Measurements from ENCODE around the gene SEMA5A.

SEMA5A gene

DNA sequence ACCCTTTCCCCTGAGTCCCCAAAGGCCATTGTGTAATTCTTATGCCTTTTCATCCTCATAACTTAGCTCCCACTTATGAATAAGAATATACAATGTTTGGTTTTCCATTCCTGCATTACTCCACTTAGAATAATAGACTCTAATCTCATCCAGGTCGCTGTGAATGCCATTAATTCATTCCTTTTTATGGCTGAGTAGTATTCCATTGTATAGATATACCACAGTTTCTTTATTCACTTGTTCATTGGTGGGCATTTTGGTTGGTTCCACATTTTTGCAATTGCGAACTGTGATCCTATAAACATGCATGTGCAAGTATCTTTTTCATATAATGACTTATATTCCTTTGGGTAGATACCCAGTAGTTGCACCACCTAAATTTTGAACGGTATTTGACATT is 101.5 kb downstream of the SEMA5A start:
- no peak for DNase-seq (ENCODE audit: low read depth in 2 of 3, low spot score in 1 of 3)

DNA sequence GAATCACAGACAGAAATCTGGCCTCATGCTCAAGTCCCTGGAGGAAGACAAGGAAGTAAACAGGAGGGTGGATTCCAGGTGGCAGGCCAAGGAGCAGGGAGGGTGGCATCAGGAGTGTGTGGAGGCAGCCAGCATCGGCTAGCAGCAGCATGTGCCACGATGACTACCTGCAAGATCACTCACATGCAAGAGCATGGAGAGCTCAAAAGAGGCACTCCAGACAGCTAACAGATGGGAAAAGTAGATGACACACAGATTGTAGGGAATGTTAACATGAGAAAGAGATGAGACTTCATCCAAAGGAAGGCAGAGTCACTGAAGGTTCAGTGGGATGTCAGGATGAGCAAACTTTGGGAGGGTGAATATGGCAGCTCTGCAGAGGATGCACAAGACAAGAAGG is 104.3 kb downstream of the SEMA5A start:
- DNase-seq (ENCODE audit: low read depth in 2 of 3, low spot score in 1 of 3): no peak

DNA sequence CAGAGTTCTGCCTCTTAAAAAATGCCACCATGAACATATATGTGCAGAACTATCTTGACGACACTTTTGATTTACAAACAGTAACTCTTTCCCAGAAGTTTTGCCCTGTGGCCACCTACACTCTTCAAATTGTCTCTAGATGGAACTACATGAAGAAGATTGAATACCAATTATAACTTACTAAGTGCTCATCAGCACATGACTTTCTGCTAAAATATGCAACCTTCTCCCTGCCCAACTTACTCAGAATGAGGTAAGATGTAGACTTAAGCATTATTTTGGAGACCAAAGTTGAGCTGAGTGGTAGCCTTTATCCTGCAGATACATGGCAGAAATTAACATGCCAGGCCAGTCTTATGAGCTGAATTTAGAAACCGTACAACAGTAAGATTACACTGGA is 105.4 kb downstream of the SEMA5A start:
- DNase-seq (ENCODE audit: low read depth in 2 of 3, low spot score in 1 of 3): no peak

DNA sequence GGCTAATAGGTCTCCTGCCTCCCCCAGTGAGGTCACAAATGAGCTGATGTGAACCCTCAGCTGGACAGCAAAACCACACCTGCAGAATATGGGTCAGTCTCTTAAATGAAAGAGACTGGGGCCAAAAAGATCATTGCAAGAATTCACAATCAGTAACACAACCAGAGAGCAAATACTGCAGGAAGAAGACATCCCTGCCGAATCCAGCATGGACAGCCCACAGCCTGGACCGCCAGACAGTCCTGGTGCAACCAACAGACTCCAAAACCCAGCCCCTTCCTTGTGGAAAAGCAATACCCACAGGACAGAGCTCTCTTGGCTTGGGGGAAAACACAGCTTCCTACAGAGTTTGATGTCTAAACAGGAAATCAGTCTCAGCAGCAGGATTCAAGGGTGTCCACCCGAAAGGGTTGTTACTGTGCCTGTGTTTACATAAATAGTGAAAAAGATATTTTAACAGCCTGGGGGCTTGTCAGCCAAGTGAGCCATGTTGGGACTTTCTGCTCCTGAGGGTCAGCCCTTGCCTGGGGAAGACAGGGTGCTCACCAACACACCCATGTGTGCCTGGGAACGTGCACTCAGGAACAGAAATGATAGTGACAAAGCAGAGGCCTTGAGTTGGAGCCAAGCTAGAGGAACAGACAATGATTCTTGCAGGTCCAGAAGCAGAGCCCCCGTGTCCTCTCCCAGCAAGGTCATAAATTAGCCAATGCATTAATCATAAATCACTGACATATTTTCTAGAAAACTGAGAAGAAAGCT is 106.2 kb downstream of the SEMA5A start:
- no peak for DNase-seq (ENCODE audit: low read depth in 2 of 3, low spot score in 1 of 3)

DNA sequence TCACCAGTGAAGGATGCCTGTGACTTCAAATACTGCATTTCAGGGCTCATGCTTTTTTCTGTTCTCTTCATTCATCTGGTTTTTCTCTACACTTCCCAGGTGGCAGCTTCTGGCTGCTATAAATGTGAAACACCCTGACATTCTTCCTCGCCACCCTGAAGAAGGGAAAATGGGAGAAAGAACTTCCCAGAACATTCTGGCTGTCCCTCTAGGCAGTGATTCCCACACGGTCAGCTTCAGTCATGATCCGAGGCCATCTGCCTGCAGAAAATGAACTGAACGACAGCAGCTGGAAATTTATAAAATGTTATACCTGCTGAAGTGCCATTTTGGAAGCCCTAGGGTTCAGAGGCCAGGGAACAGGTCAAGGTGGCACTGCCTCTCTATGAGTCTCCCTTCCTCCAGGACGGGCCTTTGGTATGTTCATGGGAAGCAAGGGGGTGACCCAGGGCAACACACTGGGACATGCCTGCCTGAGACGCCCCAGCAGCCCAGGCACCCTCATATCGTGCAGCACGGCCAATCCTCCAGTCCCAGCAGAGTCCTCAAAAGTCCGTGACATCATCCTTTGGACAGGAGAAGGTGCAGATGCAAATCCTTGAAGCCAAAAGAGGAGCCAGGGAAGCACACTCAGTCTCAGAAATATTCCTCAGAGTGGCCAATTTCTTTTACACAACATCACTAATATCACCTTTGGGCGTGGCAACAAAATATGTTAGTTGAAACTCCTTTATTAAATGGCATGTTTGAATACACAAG is 107.1 kb downstream of the SEMA5A start:
- no peak for DNase-seq (ENCODE audit: low read depth in 2 of 3, low spot score in 1 of 3)

DNA sequence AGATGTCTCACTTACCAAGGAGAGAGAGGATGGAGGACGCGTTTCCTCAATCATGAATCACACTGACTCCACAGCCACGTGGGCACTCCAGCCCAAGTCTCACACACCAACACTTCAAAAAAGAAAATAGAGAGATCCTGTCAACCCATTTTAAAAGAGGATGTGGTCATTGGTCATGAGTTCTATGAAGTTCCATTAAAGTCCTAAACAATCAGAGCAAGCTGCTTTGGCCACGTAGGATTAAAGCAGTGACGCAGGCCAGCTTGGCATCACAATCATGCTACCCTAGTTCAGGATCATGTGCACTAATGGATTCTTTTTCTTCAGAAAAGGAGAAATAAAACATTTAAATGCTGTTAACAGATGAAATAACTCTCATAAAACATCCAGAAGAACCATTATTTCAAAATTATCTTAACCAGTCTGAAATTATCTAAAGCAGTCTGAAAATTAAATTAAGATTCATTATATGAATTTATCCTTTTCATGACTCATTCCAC is 108.1 kb downstream of the SEMA5A start:
- no peak for DNase-seq (ENCODE audit: low read depth in 2 of 3, low spot score in 1 of 3)

DNA sequence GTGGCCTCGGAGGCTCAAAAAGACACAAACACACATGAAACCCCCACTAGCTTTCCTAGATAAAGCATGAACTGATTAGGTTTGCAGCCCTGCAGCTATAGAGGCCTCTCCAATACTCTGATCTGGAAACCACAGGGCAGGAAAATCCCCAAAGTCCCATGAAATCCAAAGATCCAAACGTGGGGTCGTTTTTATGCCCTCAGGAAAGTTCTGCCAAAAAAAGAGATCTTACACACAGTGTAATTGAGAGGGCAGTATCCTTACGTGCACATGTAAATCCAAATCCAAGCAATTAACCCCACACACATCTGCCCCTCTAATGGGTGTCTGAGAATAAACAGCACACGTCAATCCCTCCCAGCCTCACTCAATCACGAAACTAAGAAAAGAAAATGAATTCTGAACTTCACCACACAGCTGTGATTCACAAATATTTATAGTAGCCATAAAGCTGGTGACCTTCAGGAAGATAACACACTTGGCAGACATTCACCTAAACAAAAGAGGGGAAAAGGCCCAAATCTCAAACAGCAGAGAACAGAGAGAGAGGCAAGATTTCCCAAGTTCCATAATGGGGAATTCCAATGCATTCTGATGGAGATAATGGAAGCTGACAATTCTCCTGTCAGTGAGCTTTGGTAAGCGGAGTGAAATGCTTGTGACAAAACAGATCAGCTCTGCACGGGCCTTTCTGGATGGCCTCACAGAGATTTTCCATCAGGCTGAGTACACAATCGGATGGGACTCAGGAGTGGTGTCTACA is 114.2 kb downstream of the SEMA5A start:
- DNase-seq (ENCODE audit: low read depth in 2 of 3, low spot score in 1 of 3): no peak

DNA sequence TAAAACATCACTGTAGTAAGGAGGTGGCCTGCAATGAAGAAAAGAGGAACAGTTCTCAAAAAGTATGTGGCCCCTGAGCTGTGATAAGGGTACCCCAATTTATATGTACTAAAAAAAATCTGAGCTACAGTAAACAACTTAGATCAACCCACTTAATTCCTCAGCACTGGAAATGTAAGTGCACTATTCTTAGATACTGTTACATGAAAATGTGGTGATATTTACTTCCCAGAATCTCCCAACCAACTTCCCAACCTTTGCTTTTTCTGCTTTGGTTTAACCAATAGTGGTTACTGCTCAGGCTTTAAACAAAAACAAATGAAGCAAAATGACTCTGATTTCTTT is 114.8 kb downstream of the SEMA5A start:
- DNase-seq (ENCODE audit: low read depth in 2 of 3, low spot score in 1 of 3): no peak

DNA sequence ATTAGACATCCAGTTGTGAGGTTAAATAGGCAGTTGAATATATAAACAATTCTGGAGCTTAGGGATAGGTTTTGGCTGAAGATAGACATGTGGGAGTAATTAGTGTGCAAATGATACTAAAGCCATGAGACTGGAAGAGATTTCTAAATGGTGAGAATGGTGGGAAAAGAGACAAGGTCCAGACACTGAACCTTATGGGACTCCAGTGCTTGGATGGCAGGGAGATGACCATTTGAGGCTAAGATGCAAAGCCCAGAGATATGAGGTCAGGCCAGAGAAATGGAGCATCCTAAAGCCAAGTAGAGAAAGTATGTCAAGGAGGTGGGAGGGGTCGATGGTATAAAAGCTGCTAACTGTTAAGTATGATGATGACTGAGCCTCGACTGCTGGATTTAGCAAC is 115.6 kb downstream of the SEMA5A start:
- no peak for DNase-seq (ENCODE audit: low read depth in 2 of 3, low spot score in 1 of 3)

DNA sequence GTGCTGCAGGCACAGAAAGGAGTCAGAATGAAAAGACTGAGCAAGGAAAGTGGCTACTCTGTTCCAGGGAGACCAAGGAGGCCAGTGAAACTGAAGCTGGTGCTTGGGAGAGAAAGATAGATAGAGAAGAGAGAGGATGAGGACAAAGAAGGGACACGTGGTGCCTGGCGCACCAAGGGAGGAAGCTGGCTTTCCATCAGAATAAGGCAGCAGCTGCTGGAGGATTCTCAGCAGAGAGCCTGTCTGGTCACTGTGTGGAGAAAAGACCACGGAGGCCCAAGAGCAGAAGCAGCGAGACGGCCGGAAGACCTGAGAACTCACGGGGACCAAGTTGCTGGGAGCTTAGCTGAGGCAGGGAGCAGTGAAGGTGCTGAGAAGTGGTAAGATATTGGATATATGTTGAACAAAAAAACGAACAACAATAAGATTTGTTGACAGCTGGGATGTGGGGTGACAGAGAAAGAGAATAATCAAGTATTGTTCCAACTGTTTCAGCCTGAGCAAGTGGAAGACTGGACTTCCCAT is 116.1 kb downstream of the SEMA5A start:
- no peak for DNase-seq (ENCODE audit: low read depth in 2 of 3, low spot score in 1 of 3)

DNA sequence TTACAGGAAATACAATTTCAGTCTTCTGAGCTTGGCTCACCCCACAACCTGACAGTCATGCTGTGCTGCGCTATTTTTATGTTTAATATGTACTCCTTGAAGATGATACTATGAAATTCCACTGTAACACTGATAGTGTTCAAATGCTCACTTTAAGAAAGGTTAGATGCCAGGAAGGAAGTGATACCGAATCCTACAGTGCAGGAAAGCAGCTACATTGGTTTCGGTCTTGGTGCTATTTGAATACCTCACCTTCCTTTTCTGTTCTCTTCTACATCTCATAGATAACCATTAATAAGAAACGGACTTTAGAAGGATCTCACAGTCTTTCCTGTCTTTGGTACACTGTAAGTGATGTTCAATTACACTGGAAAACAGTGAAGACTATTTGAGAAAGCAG is 117.6 kb downstream of the SEMA5A start:
- no peak for DNase-seq (ENCODE audit: low read depth in 2 of 3, low spot score in 1 of 3)

DNA sequence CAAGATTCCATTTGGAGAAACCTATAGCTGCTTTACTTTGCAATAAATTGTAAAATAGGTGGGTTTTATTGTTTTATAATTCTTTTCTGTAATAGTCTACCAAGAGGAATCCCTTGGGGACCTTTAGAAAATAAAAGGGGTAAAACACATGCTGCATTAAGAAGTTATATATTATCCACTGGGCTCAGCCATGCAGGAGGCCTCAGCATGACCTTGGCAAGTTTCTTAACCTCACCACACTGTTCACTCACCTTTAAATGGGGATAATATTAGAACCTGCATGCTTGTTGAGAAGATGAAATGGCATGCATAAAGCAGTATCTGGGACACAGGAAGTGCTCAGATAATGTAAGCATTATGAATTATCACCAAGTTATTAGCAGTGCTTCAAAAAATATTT is 120.2 kb downstream of the SEMA5A start:
- no peak for DNase-seq (ENCODE audit: low read depth in 2 of 3, low spot score in 1 of 3)

DNA sequence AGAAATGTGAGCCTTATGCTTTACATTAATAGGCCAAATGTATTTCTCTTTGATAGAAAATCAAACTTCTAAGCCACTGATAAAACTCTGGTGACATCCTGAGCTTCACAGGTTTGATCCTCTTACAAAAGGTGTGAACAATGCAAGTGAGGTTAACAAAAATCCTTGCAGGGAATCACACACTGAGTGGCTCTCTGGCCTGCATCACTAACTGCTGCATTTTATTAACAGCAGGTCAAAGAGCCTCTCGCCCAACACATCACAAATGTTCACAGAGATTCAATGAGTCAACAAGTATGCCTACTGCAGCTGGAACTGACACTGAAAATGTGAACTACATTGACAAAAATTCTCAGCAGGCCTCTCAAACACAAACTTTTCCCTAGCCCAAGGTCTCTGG is 122.3 kb downstream of the SEMA5A start:
- DNase-seq (ENCODE audit: low read depth in 2 of 3, low spot score in 1 of 3): no peak

DNA sequence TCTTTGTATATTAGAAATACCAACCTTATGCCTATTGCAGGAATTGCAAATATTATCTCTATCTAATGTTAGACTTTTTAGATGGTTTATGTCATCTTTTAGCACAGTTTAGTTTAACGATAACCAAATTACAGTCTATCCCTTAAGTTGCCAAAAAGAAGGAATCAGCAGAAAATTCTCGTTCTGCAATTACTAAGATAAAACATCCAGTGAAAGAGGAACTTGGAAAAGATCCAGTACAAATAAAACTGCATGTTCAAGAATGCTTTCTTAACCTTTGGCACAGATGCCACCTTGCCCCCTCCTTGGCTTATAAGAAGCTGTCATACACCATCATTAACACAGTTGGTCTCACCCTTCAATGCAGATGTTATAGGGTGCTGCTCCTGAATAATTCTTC is 124.0 kb downstream of the SEMA5A start:
- DNase-seq (ENCODE audit: low read depth in 2 of 3, low spot score in 1 of 3): no peak

DNA sequence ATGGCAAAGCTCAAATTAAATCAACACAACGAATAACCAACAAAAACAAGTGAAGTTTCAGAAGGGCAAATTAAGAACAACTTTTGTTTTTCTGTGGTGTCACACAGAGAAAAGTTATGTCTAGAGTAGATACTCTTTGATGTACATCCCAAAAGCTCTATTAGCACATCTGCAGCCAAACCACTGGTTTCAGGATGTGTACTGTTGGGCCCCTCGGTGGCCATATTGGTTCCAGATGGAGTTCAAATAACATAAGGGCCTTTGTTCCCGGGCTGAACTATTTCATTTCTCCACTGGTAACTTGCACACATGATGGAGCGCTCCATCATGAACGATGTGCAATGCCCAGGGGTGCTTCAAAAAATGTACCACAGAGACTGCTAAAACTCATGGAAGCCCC is 126.1 kb downstream of the SEMA5A start:
- DNase-seq (ENCODE audit: low read depth in 2 of 3, low spot score in 1 of 3): no peak

DNA sequence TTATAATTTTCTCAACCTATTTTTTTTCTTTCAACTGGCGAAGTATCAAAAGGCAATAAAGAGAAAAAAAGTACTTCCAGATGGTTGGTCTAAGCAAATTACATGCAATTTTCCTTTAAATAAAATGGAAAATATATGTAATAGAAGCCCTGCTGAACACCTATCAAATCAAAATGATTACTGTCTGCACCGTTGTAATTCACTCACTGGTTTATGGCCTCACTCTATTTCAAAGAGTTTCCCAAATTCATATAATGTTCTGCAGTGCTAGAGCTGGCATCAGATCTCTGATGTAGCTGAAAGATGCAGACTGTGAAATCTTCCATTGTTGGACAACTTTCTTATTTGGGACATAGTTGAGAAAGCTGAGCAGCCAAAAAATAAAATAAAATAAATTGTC is 130.3 kb downstream of the SEMA5A start:
- DNase-seq (ENCODE audit: low read depth in 2 of 3, low spot score in 1 of 3): no peak

DNA sequence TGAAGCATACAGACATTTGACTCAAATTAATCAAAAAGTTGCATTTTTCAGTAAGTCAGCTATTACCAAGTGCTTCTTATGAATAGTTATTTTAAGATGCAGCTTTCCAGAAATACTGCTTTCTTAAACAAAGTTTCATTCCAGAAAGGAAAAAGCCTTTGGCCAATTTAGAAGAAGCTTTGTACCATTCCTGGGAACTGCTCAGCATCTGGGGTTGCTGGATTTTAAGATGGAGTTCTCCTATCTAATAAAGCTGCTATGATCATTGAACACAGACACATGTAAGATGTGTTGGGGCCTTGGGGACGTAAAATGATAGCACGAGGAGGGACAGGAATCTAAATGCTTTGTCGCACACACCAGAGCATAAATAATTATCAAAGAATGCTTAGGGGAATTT is 130.8 kb downstream of the SEMA5A start:
- DNase-seq (ENCODE audit: low read depth in 2 of 3, low spot score in 1 of 3): no peak

DNA sequence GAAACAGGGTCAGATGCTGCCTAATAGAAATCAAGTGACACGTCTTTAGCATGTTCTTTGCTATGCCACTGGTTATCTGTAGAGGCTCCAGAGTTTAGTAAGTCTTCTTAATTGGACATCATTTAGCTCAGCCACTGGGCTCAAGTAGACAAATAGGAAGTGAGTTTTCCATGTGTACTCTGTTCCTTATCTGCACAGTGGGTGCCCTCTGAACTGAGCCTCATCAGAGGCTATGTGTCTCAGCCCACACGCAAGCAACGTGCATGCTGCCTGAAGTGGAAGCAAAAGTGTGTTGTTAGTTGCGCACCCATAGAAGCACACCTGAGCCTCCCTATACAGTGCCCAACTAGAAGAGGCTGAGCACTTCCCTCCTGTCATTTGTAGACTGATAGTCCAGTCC is 134.7 kb downstream of the SEMA5A start:
- no peak for DNase-seq (ENCODE audit: low read depth in 2 of 3, low spot score in 1 of 3)

DNA sequence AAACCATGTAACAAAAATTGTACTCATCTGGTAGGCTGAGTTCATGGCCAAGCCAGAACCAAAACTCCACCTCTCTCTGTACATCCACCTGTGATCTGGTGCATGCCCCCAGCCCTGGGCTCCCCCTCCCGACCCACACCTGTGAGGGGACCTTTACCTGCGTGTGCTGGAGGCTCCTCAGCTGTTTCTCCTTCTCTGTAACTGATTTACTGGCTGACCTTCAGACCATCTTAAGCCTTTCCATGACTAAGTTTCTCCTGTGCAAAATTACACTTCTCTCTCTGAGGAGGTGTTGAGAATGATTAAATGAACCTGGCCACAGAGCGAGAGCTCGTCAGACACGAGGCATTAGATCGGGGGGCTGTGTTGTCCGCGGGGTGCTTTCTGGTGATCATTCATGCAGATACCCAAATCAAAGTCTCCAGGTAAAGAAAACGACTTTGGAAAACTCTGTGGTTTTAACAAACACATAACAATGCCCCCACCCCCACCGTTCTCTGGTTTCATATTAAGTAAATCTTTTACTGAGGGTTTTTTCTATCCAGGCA is 136.4 kb downstream of the SEMA5A start:
- DNase-seq (ENCODE audit: low read depth in 2 of 3, low spot score in 1 of 3): no peak

DNA sequence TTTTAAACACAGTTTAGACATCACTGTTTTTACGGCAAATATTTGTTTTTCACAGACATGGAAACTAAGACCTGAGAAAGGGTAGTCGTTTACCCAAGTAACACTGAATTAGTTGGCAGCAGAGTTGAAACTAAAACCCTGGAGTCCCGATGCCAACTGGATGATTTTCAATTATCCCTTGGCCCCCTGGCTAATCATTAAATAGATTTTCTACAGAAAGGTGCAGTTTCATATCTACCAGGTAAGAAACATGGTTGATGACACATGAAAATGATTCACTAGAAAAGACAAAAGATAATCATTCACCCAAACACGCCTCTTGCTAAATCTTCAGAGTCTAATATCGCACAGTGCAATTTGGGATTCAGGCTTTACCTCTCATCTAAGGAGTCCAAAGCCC is 136.9 kb downstream of the SEMA5A start:
- no peak for DNase-seq (ENCODE audit: low read depth in 2 of 3, low spot score in 1 of 3)

DNA sequence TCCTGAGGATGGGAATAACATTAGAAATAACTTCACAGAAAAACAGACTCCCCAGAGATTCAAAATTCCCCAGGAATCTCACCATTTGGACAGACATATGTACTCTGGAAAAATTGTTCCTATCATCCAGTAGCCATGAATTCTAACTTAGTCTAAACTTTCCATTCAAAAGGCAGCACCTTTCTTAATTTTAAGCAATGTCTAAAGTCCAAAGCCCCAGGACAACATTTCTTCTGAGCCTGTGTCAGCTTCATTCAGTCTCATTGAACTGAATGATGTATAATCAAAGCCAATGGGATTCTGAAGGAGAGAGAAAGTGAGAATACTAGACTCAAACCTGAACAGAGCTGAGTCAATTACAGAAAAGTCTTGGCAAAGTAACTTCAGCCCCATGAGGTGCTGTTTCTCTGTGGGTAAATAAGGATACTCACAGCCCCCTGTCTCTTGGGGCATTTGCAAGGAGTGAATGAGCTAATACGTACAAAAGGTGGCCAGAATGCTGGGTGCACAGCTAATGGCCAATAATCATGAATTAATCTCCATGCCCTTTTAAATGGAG is 140.6 kb downstream of the SEMA5A start:
- DNase-seq (ENCODE audit: low read depth in 2 of 3, low spot score in 1 of 3): no peak
